ENCODE data around the gene TMED5.
A peak's percentile ranks its signal among the peaks of the same experiment; 100 is the strongest.
"Not testable (repeated sequence)": the region's sequence is repeated elsewhere in the genome, so short reads cannot be mapped to it uniquely, and the experiment has no call there.

TMED5 gene

DNA sequence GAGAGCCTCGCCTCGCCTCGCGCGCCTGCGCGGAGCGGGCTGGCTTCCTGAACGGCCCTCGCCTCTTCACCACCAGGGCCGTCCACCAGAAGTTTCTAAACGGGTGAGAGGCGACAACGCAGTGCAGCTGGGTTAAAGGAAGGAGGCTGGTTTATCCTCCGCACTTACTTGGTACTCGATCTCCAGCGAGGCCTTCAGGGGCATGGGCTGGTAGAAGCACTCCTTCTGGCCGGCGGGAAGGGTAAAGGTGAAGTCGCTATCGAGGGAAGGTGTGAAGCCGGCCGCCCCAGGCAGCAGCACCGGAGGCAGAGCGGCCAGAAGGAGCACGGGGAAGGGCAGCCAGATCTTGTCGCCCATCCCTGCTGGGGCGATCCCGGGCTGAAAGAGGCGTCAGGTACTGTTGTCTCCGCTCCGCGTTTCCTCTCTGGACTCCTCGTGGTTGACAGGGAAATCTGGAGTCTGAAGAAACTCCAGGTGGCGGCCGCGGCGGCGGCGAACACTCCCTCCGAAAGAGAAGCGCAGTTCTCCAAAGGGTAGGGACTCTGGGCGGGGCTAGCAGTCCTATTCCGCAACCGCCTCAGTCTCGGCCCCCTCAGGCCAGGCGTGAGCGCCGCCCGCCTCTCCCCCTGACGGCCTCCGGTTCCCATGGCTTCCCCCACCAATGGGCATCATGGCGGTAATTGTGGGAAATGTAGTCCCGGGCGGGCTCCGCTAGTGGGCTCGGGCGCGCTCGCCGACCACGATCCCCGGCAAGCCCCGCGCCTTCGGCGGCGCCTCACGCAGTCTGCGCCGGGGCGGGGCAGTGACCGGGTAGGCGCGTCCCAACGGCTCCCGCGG, at the start of gene TMED5:
Gene TMED5, minus strand, starts transcription at position 528 of the 837 bp plus-strand sequence. Its CDS starts 171 bp downstream, at position 357.
- Histone ChIP-seq H3K27me3 (ENCODE audit: insufficient read depth, low read depth, severe bottlenecking) (no peaks in the 10 kb centered on the region), H3K4me3 (ENCODE audit: low read depth, low read length) (peak within 1 kb of the TSS; percentile 61), H3K9me3 (ENCODE audit: severe bottlenecking) (no peaks in the 10 kb centered on the region), H3K27ac (peak within 1 kb of the TSS; percentile 93), H3K36me3 (no peaks in the 10 kb centered on the region; the same call in none of the 2 replicates)
- peak; percentile 99 for DNase-seq
- TF ChIP-seq, protein P1, sequence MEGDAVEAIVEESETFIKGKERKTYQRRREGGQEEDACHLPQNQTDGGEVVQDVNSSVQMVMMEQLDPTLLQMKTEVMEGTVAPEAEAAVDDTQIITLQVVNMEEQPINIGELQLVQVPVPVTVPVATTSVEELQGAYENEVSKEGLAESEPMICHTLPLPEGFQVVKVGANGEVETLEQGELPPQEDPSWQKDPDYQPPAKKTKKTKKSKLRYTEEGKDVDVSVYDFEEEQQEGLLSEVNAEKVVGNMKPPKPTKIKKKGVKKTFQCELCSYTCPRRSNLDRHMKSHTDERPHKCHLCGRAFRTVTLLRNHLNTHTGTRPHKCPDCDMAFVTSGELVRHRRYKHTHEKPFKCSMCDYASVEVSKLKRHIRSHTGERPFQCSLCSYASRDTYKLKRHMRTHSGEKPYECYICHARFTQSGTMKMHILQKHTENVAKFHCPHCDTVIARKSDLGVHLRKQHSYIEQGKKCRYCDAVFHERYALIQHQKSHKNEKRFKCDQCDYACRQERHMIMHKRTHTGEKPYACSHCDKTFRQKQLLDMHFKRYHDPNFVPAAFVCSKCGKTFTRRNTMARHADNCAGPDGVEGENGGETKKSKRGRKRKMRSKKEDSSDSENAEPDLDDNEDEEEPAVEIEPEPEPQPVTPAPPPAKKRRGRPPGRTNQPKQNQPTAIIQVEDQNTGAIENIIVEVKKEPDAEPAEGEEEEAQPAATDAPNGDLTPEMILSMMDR (IDR thresholded peaks at IDR 0.05; ENCODE audit: low read depth, low read length), result 0 out of 2 replicates have a peak, but pooled peaks have one; percentile 1

- no peak for DNase-seq
- peaks cover 21% of the 10 kb centered on the region for H3K36me3 ChIP-seq
- no peak overlapping the region for H3K27ac ChIP-seq
- no peak overlapping the region for H3K4me3 ChIP-seq (ENCODE audit: low read depth, low read length)
- TF ChIP-seq, protein P1 (IDR thresholded peaks at IDR 0.05; ENCODE audit: low read depth, low read length), result no peak
- H3K9me3 ChIP-seq (ENCODE audit: severe bottlenecking), result no peaks in the 10 kb centered on the region
- H3K27me3 ChIP-seq (ENCODE audit: insufficient read depth, low read depth, severe bottlenecking), result no peaks in the 10 kb centered on the region
These were observed 42.9 kb upstream of the TMED5 start for GRCh38 chr1:93223023-93223675.

- no peaks in the 10 kb centered on the region for H3K27me3 ChIP-seq (ENCODE audit: insufficient read depth, low read depth, severe bottlenecking)
- no peaks in the 10 kb centered on the region for H3K9me3 ChIP-seq (ENCODE audit: severe bottlenecking)
- no peak overlapping the region for H3K4me3 ChIP-seq (ENCODE audit: low read depth, low read length)
- peak; percentile 29 for DNase-seq
- no peak overlapping the region for H3K27ac ChIP-seq
- TF ChIP-seq, protein P1 (IDR thresholded peaks at IDR 0.05; ENCODE audit: low read depth, low read length), result no peak
- peaks cover 24% of the 10 kb centered on the region for H3K36me3 ChIP-seq
These were observed 41.7 kb upstream of the TMED5 start for GRCh38 chr1:93221913-93222312.

DNA sequence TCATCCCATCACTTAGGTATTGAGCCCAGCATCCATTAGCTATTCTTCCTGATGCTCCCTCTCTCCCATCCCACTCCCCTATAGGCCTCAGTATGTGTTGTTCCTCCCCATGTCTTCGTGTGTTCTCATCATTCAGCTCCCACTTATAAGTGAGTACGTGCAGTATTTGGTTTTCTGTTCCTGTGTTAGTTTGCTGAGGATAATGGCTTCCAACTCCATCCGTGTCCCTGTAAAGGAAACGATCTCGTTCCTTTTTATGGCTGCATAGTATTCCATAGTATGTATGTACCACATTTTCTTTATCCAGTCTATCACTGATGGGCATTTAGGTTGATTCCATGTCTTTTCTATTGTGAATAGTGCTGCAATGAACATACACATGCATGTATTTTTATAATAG, 40.5 kb upstream of the TMED5 start:
- peaks cover 20% of the 10 kb centered on the region for H3K36me3 ChIP-seq
- DNase-seq; H3K4me3 ChIP-seq (ENCODE audit: low read depth, low read length); H3K9me3 ChIP-seq (ENCODE audit: severe bottlenecking); H3K27me3 ChIP-seq (ENCODE audit: insufficient read depth, low read depth, severe bottlenecking); H3K27ac ChIP-seq: not testable (repeated sequence)

DNA sequence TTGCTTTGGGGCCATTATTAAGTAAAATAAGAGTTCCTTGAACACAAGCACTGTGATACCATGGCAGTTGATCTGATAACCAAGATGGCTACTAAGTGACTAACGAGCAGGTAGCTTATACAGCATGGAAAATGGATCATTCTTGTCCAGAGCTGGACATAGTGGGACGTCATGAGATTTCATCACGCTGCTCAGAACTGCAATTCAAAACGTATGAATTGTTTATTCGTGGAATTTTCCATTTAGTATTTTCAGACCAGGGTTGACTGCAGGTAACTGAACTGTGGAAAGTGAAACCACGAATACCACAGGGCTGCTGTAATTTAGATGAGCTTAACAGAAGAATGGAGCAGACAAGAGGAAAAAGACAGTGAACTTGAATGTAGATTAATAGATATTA, 39.2 kb upstream of the TMED5 start:
- Histone ChIP-seq H3K9me3 (ENCODE audit: severe bottlenecking) (no peaks in the 10 kb centered on the region), H3K27ac (no peak overlapping the region), H3K27me3 (ENCODE audit: insufficient read depth, low read depth, severe bottlenecking) (no peaks in the 10 kb centered on the region), H3K36me3 (peaks cover 20% of the 10 kb centered on the region), H3K4me3 (ENCODE audit: low read depth, low read length) (no peak overlapping the region)
- DNase-seq, result no peak
- TF ChIP-seq, protein P1 (IDR thresholded peaks at IDR 0.05; ENCODE audit: low read depth, low read length), result no peak

- Histone ChIP-seq H3K9me3 (ENCODE audit: severe bottlenecking) (no peaks in the 10 kb centered on the region), H3K36me3 (peaks cover 16% of the 10 kb centered on the region), H3K27ac (no peak overlapping the region), H3K27me3 (ENCODE audit: insufficient read depth, low read depth, severe bottlenecking) (no peaks in the 10 kb centered on the region), H3K4me3 (ENCODE audit: low read depth, low read length) (no peak overlapping the region)
- DNase-seq, result no peak
- TF ChIP-seq, protein P1 (IDR thresholded peaks at IDR 0.05; ENCODE audit: low read depth, low read length), result no peak
These were observed 35.1 kb upstream of the TMED5 start for GRCh38 chr1:93215322-93215721.
